ENCODE data around the gene HPCAL4.

HPCAL4 gene

GRCh38 chr1:39647247-39647646 is 44.0 kb downstream of the HPCAL4 start:
- DNase-seq: no peak

- no peak for DNase-seq
These were observed 44.8 kb downstream of the HPCAL4 start for GRCh38 chr1:39646232-39647081.

- DNase-seq: no peak
These were observed 45.7 kb downstream of the HPCAL4 start for GRCh38 chr1:39645411-39646043.

GRCh38 chr1:39643705-39644104 is 47.5 kb downstream of the HPCAL4 start:
- DNase-seq: no peak

- no peak for DNase-seq
These were observed 48.4 kb downstream of the HPCAL4 start for GRCh38 chr1:39642796-39643195.

GRCh38 chr1:39640861-39641260 is 50.4 kb downstream of the HPCAL4 start:
- no peak for DNase-seq

GRCh38 chr1:39639305-39640130 is 51.7 kb downstream of the HPCAL4 start, which contains the start of gene HEYL:
HEYL (minus strand) TSS chr1:39639643; CDS start chr1:39639625, 18 bp downstream.
- no peak for DNase-seq

- no peak for DNase-seq
These were observed 52.3 kb downstream of the HPCAL4 start for GRCh38 chr1:39638965-39639304.

- no peak for DNase-seq
These were observed 53.9 kb downstream of the HPCAL4 start for GRCh38 chr1:39637361-39637760.

- no peak for DNase-seq
These were observed 55.4 kb downstream of the HPCAL4 start for GRCh38 chr1:39635871-39636210.

- DNase-seq: no peak
These were observed 55.9 kb downstream of the HPCAL4 start for GRCh38 chr1:39635205-39635870.

- no peak for DNase-seq
These were observed 57.8 kb downstream of the HPCAL4 start for GRCh38 chr1:39633422-39633821.

- peak; percentile 21 for DNase-seq
These were observed 58.4 kb downstream of the HPCAL4 start for GRCh38 chr1:39632682-39633417.

- no peak for DNase-seq
These were observed 58.9 kb downstream of the HPCAL4 start for GRCh38 chr1:39632323-39632681.

GRCh38 chr1:39631361-39632322 is 59.6 kb downstream of the HPCAL4 start:
- DNase-seq: no peak

- no peak for DNase-seq
These were observed 62.4 kb downstream of the HPCAL4 start for GRCh38 chr1:39628807-39629350.

All from midbrain (tissue), 1 donor.